22Rv1 (cell line): Measurements from ENCODE around the gene ZNF80.

ENCODE experiments used
- CTCF ChIP-seq: fragments of 450-650 bp; IDR thresholded peaks from 2 replicates; pipeline ENCODE4 v1.5.1; 2017; ENCODE audit warnings: mild to moderate bottlenecking
- ZFX ChIP-seq: fragments of 450-650 bp; IDR thresholded peaks from 2 replicates; pipeline ENCODE4 v1.6.1; 2017; ENCODE audit warnings: antibody characterized with exemption, borderline replicate concordance

- no peak for TF ChIP-seq CTCF
- TF ChIP-seq ZFX: no peak
Measured at GRCh38 chr3:114218006-114218405, 19.4 kb downstream of the ZNF80 start.
